ENCODE data around the gene PNMA8B.

- TF ChIP-seq EZH2 (IDR thresholded peaks at IDR 0.05), result no peak
- TF ChIP-seq POLR2AphosphoS5 (IDR thresholded peaks at IDR 0.05; ENCODE audit: borderline replicate concordance, low read depth, low read length), result no peak
- no peak for TF ChIP-seq FOXP2 (optimal IDR thresholded peaks at IDR 0.05; ENCODE audit: control extremely low read depth, extremely low read length, insufficient read depth)
These were observed 44.3 kb downstream of the PNMA8B start for GRCh38 chr19:46451352-46451751.

Measured in SK-N-MC (cell line).